Fibroblast of peridontal ligament (primary cell): ENCODE measurements around the gene TMCO4.

ENCODE experiments used
- DNase-seq: peaks from one replicate; pipeline ENCODE4 v3.0.0-alpha.2; 2010; ENCODE audit errors: extremely low read depth

Gene TMCO4

DNA sequence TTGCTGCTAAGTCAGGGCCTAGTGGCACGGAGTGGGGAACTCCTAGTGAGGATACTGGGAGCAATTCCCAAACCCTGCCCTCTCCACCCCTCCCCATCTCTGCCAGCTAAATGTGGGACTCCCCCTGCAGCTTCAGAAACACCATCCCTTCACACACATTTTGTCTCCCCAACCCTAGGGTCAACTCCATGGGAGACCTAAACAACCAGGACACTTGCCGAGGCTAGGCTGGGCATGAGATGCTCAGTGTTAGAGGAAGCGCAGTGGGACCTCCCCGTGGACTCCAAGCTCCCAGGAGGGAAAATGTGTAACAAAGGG, 13.9 kb upstream of the TMCO4 start:
- DNase-seq = no peak

DNA sequence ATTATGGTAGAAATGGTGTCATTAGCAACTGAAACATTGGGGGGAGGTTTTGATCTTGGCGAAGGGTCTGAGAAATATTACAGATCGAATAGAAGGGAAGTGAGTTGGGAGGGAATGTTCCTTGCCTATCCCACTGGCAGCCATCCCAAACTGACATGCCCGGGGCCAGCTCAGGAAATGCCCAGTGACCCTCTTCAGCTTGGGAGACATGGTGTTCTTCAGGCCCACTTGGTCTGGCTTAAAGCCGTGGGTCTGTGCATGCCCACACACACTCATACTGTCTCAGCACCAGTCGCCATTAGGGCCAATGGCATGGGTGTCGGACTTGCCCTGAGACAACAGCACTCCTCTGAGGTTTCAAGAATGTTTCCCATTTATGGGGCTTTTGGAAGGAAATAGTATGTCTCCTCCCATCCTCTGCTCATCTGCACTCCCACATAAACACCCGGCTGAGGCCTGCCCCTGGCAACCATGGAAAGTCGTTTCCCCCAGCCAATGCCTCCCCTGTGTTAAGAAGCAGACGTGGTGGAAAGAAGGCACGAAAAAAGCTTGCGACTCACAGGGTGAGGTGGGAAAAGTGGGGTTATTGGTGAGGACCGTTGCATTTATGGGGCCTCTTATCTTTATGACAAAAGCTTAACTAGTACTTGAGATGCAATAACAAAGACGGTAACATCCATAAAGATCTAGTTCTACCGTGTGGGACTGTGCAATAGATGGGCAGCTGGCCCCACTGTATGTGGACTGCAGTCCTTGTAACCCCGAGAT, 13.3 kb upstream of the TMCO4 start:
- DNase-seq = no peak

DNA sequence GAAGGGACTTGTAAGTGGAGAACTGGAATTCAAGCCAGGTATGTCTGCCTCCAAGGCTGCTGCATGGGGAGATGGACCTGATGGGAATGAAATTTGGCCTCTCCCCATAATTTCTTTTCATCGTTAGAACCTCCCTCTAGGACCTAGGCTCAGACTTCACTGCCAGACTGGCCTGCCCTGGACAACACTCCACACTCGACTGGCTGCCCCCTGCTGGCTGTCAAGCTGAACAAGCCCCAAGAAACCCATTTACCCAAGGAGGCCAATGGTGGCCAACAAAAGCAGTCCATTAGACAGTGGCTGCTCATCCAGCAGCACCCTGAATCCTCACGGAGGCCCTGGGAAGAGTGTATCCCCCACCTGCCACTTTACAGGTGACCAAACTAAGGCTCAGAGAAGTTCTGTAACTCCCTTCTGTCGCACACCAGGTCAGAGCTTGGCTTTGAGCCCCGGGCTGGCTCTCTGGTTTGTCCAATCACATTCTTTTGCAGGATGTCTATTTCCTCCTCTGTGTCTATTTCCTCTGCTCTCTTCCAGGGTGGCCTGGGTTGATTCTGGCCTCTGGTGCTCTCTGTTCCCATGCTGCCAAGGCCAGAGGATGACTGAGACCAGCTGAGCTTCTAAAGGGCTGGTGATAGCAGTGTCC, 11.6 kb upstream of the TMCO4 start:
- peak; percentile 45 for DNase-seq

DNA sequence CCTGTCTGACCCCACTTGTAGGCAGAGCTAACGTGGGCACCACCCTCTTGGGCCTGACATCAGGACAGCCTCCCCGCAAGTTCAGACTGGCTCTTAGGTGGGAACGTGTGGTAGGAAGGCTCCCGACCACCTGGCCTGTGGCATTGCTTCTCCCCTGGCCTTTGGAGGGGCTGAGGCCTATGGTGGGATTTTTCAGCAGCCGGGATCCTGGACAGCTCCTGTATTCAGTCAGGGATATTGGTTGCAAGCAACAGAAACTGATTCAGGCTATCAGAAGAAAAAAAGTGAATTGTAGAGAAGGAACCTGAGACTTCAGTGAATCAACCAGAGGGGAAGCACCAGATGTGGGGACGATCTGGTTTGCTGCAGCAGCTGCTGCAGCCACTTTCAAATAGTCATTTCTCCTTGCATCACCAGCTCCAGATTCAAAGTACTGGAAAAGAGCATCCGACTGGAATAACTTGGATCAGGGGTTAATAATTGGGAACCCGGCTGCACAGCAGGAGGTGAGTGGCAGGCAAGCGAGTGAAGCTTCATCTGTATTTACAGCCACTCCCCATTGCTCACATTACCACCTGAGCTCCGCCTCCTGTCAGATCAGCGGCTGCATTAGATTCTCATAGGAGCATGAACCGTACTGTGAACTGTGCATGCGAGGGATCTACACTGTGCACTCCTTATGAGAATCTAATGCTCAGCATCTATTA, 9.5 kb upstream of the TMCO4 start:
- no peak for DNase-seq

DNA sequence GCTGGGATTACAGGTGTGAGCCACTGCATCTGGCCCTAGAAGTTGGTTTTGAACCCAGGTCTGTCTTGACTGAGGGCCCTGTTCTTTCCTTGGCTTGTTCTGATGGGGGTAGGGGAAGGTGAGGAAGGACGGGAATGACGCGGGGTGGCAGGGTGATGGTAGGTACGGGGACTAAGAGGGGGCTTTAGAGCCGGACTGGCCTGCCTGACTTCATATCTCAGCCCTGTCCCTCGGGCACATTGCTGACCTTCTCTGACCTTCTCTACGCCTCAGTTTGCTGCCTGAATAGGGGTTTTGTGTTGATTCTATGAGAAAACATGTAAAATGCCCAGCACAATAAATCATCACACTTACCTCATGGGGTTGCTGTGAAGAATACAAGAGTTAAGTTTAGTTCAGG, 8.6 kb upstream of the TMCO4 start:
- DNase-seq = no peak

DNA sequence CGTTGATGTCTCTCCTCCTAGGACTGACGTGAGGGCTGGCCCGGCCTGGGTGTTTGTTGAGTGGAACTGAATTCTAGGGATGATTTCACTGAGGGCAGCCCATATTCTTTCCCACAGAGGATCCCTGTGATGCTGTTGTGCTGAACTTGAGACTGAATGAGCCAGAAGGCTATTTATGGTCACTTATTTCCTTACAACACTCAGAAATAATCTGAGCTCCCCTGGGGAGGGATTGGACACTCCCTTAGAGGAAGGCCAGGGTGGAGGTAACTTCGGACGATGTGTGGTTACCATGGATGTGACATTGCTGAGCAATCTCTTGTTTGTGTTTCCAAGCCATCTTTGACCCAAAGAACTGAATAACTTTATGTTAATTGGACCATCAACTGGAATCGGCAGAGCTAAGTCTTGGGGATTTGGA, 5.1 kb upstream of the TMCO4 start:
- DNase-seq = peak; percentile 73

DNA sequence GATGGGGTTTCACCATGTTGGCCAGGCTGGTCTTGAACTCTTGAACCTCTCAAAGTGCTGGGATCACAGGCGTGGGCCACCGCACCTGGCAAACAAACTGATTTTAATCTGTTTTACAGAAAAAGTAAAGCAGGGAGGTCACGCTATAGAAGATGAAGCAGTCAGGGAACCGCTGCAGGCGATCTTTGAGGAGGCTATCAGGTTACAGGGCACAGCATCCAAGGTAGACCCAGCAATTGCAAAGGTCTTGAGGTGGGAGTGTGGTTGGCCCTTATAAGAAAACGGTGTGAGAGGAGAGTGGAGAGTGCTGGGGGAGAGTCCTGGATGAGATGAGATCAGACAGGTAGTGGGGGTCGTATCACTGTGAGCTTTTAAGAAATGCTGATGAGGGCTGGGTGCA, 2.6 kb upstream of the TMCO4 start:
- DNase-seq = no peak

DNA sequence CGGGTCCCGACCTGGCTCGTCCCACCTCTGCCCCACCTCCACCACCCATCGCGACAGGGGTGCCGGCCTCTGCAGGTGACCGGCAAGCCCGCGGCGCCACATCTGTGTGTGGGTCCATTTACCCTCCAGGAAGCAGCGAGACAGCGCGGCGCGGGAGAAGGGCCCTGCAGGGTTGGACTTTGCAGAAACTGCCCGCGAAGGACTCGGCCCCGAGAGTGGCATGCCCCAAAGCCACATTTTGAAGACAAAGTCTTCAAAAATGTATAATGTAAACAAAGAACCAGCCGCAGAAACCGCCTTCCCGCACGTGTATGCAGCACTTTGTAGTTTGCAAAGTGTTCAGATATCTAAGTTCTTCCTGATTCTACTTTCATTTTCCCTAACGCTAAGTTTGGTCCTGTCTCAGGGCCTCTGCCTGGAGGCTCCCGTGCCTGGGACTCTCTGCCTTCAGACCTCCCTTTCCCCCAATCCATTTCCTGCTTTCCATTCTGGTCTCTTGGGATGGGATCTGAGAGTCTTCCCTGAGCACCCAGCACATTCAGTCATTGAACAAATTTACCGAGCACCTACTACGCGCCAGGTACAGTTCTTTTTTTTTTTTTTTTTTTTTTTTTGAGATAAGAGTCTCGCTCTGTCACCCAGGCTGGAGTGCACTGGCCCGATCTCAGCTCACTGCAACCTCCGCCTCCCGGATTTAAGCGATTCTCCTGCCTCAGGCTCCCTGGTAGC, 524 bp upstream of the TMCO4 start:
- DNase-seq = peak; percentile 91

DNA sequence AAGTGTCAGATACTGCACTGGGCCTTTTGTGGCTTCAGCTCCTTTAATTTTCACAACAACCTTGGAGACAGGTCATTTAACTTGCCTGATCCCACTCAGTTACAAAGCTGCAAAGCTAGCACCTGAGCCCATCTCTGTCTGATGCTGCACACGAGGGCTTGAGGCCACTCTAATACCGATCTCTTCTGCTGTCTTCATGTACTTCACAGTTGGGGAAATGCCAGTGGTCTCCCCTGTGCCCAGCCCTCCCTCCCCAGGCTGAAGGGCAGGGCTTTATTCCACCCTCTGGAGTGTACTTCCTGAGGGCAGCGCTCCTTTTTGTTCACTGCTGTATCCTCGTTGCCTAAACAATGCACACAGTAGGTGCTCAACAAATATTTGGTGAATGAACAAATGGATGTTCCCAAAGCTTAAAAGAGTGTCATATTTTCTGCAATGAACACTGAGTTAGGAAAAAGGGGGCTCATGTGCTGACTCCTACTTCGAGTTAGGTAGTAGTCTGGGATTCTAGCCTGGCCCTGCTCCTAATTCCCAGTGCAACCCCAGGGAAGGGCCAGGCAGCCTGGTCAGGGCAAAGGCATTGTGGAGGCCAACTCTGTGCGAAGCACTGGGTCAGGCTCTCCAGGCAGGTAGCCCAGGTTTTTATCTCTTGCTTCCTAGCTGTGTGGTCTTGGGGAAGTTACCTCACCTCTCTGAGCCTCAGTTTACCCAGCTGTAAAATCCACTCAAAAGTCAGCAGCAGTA, 1.1 kb downstream of the TMCO4 start:
- DNase-seq = no peak

DNA sequence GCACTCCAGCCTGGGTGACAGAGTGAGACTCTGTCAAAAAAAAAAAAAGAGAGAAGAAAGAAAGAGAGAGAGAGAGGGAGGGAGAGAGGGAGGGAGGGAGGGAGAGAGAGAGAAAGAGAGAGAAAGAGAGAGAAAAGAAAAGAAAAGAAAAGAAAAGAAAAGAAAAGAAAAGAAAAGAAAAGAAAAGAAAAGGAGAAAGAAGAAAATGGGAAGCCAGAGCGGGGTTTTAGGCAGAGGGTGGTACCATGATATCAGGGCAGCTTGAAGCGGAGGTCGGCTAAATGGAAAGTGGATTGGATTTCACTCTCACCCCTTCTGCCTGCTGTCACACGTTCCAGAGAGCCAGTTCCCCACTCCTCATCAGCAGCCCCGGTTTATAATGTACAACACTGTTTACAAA, 1.9 kb downstream of the TMCO4 start:
- DNase-seq = no peak

DNA sequence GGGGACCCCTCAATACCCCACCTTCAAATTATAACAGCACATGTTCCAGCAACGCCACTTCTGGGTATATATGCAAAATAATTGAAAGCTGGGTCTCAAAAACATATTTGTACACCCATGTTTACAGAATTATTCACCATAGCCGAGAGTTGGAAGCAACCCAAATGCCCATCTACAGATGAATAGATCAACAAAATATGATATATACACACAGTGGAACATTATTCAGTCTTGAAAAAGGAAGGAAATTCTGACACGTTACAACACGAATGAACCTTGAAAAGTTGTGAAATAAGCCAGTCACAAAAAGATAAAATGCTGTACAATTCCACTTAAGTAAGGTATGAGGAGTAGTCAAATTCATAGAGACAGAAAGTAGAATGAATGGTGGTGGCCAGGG, 5.1 kb downstream of the TMCO4 start:
- DNase-seq = no peak

DNA sequence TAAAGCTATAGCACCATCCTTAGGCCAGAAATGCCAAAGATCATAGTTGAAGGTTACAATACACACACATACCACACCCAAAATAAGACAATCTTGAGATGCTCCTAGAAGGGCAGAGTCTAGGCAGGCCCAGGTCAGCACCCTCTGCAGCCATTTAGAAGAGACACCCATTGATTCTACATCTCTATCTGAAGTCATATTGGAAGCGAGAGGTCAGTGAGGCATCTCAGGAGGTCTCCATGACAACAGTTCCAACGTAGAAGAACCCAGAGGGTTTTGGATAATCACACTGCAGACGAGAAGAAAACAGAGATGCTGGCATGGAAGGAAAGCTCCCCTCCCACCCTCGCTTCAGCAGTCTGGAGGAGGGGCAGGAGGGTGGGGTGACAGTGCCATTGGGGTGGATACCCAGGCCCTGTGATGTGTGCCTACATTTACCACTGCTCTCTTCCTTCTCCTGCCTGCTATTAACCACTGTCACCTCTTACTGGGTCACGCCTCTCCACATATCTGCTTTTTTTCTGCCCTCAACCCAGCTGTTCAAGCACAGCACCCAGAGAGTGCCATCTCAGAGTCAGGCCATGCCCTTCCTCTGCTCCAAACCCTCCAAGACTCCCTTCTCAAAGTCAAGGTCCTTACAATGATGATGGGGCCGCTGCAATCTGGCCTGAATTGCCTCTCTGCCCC, 6.2 kb downstream of the TMCO4 start:
- DNase-seq = no peak

DNA sequence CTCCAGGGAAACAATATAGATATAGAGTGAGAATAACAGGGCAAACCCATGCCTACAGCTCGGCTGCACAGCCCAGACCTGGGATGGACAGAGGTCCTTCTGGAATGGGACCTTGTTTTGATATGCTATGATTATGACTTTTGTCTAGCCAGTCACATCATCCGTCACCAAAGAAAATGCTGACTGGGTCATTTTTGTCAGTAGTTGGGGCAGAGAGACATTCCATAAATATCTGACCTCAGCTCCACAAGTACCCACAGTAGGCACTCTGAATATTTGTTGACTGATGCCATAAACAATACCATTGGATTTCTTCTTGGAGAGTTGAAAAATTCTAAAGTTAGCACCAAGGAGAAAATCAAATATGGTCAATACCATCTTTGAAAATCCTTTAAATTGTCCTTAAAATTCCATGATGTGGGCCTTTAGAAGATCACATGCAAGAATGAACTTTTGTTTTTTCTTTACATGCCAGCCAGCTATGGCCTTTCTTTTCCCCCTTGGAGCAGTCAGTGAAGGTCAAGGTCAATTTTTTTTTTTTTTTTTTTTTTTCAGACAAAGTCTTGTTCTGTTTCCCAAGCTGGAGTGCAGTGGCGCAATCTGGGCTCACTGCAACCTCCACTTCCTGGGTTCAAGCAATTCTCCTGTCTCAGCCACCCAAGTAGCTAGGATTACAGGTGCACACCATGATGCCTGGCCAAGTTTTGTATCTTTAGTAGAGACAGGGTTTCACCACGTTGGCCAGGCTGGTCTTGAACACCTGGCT, 7.3 kb downstream of the TMCO4 start:
- DNase-seq = no peak

DNA sequence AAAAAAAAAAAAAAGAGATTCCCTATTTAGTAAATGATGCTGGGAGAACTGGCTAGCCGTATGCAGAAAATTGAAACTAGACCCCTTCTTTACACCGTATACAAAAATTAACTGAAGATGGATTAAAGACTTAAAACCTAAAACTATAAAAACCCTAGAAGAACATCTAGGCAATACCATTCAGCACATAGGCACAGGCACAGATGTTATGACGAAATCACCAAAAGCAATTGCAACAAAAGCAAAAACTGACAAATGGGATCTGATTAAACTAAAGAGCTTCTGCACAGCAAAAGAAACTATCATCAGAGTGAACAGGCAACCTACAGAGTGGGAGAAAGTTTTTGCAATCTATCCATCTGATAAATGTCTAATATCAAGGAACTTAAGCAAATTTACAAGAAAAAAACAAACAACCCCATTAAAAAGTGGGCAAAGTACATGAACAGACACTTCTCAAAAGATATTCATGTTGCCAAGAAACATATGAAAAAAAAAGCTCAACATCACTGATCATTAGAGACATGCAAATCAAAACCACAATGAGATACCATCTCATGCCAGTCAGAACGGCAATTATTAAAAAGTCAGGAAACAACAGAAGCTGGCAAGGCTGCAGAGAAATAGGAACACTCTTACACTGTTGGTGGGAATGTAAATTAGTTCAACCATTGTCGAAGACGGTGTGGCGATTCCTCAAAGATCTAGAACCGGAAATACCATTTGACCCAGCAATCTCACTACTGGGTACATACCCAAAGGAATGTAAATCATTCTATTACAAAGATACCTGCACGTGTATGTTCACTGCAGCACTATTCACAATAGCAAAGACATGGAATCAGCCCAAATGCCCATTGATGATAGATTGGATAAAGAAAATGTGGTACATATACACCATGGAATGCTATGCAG, 9.4 kb downstream of the TMCO4 start:
- DNase-seq = peak; percentile 68

DNA sequence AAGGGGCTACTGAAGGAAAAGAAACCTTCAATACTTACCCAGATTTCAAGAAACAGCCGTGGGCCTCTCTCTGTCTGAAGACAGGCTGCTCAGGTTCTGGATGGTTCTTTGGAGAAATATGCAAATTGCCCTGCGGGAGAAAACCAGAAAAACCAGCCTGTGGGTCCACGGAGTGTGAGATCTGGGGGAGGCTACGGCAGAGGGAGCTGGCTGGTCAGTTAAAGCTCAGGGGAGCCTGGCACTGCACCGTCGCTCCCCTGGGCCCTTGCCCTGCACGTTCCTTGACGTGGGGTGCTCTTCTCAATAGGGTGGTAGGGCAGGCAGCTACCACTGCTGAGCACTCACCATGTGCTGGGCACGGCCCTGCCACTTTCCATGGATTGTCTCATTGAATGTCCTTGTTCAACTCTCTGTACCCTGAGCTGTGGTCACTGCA, 12.7 kb downstream of the TMCO4 start:
- no peak for DNase-seq

DNA sequence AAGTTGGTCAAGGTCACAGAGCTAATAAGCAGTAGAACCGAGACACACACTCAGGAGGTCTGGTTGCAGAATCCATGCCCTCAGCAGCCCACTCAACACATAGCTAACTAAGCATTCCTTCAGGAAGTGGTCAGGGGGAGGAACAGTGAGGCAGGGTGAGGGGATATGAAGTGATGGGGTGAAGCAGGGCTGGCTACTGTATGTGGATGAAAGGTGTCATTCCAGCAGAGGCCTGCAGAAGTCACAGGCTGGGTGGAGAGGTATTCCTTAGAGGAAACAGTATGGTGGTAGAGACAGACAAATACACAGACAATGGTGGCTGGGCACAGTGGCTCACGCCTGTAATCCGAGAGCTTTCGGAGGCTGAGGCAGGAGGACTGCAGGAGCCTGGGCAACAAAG, 14.1 kb downstream of the TMCO4 start:
- no peak for DNase-seq

DNA sequence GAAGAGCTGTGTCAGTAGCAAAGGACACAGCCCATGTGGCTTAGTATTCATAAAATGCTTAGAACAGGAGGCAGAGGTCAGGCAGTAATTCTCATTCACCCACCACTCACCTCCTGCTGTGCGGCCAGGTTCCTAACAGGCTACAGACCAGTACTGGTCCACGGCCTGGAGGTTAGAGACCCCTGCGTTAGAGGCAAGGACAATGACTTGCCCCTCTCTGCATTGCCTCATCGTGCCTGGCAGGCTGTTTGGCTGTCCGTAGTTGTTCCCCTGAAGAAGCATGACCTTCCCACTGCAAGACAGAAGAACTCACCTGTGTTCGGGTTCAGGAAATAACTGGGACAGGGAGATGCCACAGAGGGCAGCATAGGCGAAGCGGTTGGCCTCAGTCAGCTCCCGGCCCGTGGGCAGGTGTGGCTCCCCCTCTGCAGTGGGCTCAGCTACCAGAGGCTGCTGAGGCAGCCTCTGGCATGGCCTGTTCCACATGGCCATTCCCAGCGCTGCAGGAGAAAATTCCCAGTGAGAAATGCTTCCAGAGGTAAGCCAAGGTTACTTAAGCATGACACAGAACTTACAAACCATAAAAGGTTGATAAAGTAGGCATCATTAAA, 19.3 kb downstream of the TMCO4 start:
- DNase-seq = no peak

DNA sequence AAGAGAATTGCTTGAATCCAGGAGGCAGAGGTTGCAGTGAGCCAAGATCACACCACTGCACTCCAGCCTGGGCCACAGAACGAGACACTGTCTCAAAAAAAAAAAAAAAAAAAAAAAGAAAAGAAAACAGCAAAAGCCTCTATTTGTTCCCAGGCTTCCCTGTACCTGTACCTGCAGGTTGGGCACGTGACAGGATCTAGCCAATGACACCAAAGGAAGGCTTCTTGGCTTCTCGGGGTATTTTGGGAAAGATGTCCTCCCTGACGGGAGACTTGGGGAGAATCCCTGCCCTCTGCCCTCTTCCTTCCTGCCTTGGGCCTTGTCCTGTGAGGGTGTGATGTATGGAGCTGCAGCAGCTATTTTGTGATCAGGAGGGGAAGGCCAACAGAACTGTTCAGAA, 22.8 kb downstream of the TMCO4 start:
- DNase-seq = no peak

DNA sequence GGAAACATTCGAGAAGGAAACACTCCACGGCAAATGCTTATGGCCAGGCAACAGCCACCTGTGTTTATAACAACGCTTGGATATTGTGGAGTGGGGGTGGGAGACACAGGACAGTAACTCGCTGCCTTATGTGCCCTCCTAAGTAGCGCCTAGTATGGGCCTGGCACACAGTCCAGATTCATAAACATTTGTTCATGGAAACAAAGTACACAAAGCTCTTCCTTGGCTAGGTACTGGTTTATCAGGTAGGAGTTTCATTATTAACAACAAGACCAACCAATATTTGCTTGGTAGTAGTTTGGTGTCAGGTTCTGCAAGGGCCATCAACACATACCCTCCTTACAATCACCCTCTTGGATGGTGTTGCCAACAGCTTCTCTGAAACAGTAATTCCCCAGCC, 23.4 kb downstream of the TMCO4 start:
- no peak for DNase-seq
